ENCODE measurements around the gene WDR59. TPM values are rescaled to one million over a fixed set of nuclear protein-coding genes. Genes with fewer than 3 reads are reported as not detected.

WDR59 gene
- total RNA-seq, 4 donors from 2014 or later: 29.2 to 61.4 (median 45.6) TPM

- WGBS, 2 donors: 0% methylated on average over 14 to 39 of the region's 73 CpGs
- peaks cover 0 to 30% (median 2%) of the 10 kb centered on the region in 4 donors for H3K4me1 ChIP-seq
- H3K9me3 ChIP-seq: no peaks in the 10 kb centered on the region
- H3K27me3 ChIP-seq: no peaks in the 10 kb centered on the region
- H3K4me3 ChIP-seq: peak within 1 kb of the TSS; percentile 65 to 90 (median 78)
- H3K36me3 ChIP-seq: no peaks in the 10 kb centered on the region
- peak within 1 kb of the TSS; percentile 68 to 91 (median 84) for H3K27ac ChIP-seq
- TF ChIP-seq POLR2A (IDR thresholded peaks at IDR 0.05) (peak; percentile 15 to 56), EP300 (IDR thresholded peaks at IDR 0.05) (peak in 1 of 2 donors; percentile 39), CTCF (IDR thresholded peaks at IDR 0.05) (peak; percentile 69 to 91 (median 86))
- peak; percentile 56 to 77 for DNase-seq (ENCODE audit: low spot score in 2 of 2)
Measured at GRCh38 chr16:74998481-74999218, 13.7 kb upstream of the WDR59 start, which contains the start of gene ZNRF1. TSS of gene ZNRF1 (plus strand) at chr16:74999024. CDS start at chr16:74999672, 648 bp downstream.

DNA sequence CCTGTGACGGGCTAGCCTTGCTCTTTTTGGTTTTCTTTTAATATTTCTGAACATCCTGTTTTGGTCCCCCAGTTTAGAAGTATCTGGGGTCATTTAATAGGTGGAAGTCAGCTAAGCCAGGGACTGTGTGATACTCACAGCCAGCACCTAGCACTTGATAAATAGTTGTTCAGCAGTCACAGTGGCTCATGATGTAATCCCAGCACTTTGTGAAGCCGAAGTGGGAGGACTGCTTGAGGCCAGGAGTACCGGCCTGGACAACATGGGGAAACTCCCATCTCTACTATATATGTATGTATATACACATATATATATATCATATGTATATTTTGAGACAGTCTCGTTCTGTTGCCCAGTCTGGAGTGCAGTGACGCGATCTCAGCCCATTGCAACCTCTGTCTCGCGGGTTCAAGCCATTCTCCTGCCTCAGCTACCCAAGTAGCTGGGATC, 12.1 kb upstream of the WDR59 start:
- H3K36me3 ChIP-seq: no peaks in the 10 kb centered on the region
- no peaks in the 10 kb centered on the region for H3K9me3 ChIP-seq
- DNase-seq (ENCODE audit: low spot score in 2 of 2): no peak
- H3K4me1 ChIP-seq: peaks cover 0 to 30% (median 2%) of the 10 kb centered on the region in 4 donors
- 82 to 84% methylated on average over 8 of the region's 8 CpGs for WGBS, 2 donors
- H3K27ac ChIP-seq: no peak overlapping the region
- H3K27me3 ChIP-seq: no peaks in the 10 kb centered on the region
- H3K4me3 ChIP-seq: no peak overlapping the region
- TF ChIP-seq EP300 (IDR thresholded peaks at IDR 0.05) (no peak), POLR2A (IDR thresholded peaks at IDR 0.05) (no peak), CTCF (IDR thresholded peaks at IDR 0.05) (no peak)

DNA sequence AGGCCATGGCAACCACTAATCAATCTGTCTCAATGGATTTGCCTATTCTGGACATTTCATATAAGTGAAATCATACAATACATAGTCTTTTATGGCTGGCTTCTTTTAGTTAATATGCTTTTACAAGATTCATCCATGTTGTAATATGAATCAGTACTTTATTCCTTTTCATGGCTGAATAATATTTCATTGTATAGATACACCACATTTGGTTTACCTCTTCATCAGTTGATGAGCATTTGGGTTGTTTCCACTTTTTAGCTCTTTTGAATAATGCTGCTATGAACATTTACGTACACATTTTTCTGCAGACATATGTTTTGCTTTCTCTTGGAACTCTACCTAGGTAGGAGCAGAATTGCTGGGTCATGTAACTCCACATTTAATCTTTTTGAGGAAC, 11.1 kb upstream of the WDR59 start:
- TF ChIP-seq EP300 (IDR thresholded peaks at IDR 0.05) (no peak), CTCF (IDR thresholded peaks at IDR 0.05) (no peak), POLR2A (IDR thresholded peaks at IDR 0.05) (no peak)
- 95 to 97% methylated on average over 1 of the region's 1 CpG for WGBS, 2 donors
- DNase-seq (ENCODE audit: low spot score in 2 of 2): no peak
- Histone ChIP-seq H3K4me3 (no peak overlapping the region), H3K27me3 (no peaks in the 10 kb centered on the region), H3K27ac (no peak overlapping the region), H3K9me3 (no peaks in the 10 kb centered on the region), H3K4me1 (peaks cover 0 to 23% (median 2%) of the 10 kb centered on the region in 4 donors), H3K36me3 (no peaks in the 10 kb centered on the region)

- 50 to 55% methylated on average over 13 of the region's 13 CpGs for WGBS, 2 donors
- no peaks in the 10 kb centered on the region for H3K36me3 ChIP-seq
- no peaks in the 10 kb centered on the region for H3K9me3 ChIP-seq
- no peaks in the 10 kb centered on the region for H3K27me3 ChIP-seq
- peak overlapping the region; percentile 20 to 72 (median 48) for H3K27ac ChIP-seq
- H3K4me1 ChIP-seq: no peaks in the 10 kb centered on the region
- H3K4me3 ChIP-seq: peak overlapping the region in 2 of 4 donors; percentile 1 to 9
- DNase-seq (ENCODE audit: low spot score in 2 of 2): no peak
- no peak for TF ChIP-seq CTCF (IDR thresholded peaks at IDR 0.05)
- TF ChIP-seq EP300 (IDR thresholded peaks at IDR 0.05): no peak
- TF ChIP-seq POLR2A (IDR thresholded peaks at IDR 0.05): no peak
Measured at GRCh38 chr16:74991593-74992403, 6.9 kb upstream of the WDR59 start.

- H3K27me3 ChIP-seq: no peaks in the 10 kb centered on the region
- H3K4me3 ChIP-seq: no peak overlapping the region
- H3K27ac ChIP-seq: no peak overlapping the region
- H3K9me3 ChIP-seq: no peaks in the 10 kb centered on the region
- no peak for TF ChIP-seq POLR2A (IDR thresholded peaks at IDR 0.05)
- no peaks in the 10 kb centered on the region for H3K36me3 ChIP-seq
- DNase-seq (ENCODE audit: low spot score in 2 of 2): no peak
- no peaks in the 10 kb centered on the region for H3K4me1 ChIP-seq
- 76 to 80% methylated on average over 5 of the region's 5 CpGs for WGBS, 2 donors
Measured at GRCh38 chr16:74991268-74991592, 6.3 kb upstream of the WDR59 start.

Measured in tibial nerve (tissue), 4 donors.